Glomerular endothelial cell (primary cell): ENCODE data around the gene FBXW11. TPM values are rescaled to one million over a fixed set of nuclear protein-coding genes. Genes with fewer than 3 reads are reported as not detected.

Experiments
- DNase-seq: peaks from one replicate; pipeline ENCODE4 v3.0.0-alpha.2; 2011; ENCODE audit warnings: low read depth, low spot score; ENCODE audit errors: extremely low read depth
- total RNA-seq: library from RNA; depleted of rRNA; stranded (reverse); fragments of >200 nt; gene quantifications from 2 replicates; pipeline ENCODE4 v1.2.3, GENCODE V29; 2015

Gene FBXW11
- total RNA-seq, 1 donor from 2014 or later: 53.7 TPM

DNA sequence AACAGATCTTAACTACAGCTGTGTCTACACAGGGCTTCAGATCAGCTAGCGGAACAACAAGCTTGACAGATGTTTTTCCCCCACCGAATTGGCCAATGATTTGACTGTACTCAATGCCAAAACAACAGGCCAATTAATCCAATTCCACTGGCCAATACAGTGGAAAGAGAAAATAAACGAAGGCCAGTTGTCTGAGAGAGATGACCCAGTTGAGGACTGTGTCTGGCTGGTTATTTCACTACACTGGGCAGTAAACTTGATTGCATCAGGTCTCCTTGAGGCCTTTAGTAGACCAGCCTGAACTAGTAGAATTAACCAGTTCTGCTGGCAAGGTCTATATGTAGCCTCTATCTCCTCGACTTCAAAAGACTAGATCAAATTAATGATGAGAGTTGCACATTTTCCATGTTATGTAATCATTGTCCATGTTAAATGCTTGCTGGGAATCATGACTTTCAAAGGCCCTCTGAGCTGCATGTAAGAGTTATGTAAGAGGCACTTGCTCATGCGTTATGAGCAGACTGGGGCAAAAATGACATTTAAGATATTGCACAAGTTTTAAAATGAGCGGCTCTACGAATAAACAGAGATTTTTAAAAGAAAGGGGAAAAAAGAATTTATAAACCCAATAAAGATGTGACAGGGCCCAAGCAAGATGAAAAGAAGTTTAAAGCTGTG lies 192.5 kb downstream of the FBXW11 start:
- no peak for DNase-seq

DNA sequence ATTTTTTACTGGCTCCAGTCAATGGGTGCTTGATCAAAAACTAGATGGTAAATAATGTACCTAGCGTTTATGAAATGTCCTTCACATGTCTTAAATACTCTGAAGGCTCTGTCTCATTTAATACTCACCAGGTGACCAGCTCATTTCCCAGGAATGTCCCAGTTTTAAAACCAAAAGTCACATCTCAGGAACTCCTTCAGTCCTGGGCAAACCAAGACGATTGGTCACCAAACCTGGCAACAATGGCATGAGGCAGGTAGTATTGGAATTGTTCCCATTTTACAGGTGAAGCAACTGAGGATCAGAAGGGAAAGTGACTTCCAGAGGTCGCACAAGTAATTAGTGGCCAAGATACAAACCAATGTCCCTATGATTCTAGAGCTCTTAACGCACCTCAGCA lies 193.2 kb downstream of the FBXW11 start:
- DNase-seq: no peak

Other genes with a start within 250 kb of the FBXW11 start
- gene SMIM23, start 220.8 kb downstream of the FBXW11 start, total RNA-seq: not detected in 2 replicates
- 61.3 and 79.8 TPM in 2 replicates for gene STK10, start 181.6 kb upstream of the FBXW11 start, total RNA-seq
- gene EFCAB9, start 187.5 kb upstream of the FBXW11 start, total RNA-seq: not detected in 2 replicates